ENCODE measurements around the gene PTPRN2.
"Not testable (repeated sequence)": the region's sequence is repeated elsewhere in the genome, so short reads cannot be mapped to it uniquely, and the experiment has no call there.

The PTPRN2 gene

GRCh38 chr7:157501581-157501980 is 1086.0 kb downstream of the PTPRN2 start:
- no peak for DNase-seq

GRCh38 chr7:157500989-157501540 is 1086.6 kb downstream of the PTPRN2 start:
- DNase-seq = not testable (repeated sequence)

GRCh38 chr7:157500171-157500960 is 1087.3 kb downstream of the PTPRN2 start:
- no peak for DNase-seq

GRCh38 chr7:157499835-157500153 is 1087.8 kb downstream of the PTPRN2 start:
- DNase-seq = no peak

GRCh38 chr7:157499121-157499834 is 1088.3 kb downstream of the PTPRN2 start:
- no peak for DNase-seq

DNA sequence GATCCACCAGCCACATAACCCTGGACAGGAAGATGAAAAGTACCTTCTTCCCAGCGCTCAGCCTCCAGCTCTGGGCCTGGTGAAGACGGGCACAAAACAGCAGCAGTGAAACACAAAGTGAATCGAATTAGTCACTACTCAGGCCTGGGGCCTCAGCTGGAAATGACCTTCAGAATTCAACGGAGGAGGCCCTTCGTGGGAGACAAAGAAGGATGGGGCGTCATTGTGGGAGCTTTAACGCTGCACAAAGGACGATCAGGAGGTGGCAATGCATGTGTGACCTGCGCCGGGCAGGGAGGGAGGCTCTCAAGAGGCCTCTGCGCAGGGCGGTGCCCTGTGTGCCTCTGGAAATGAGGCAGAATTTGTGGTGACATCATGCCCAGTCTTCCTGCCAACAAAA is 1089.0 kb downstream of the PTPRN2 start:
- DNase-seq = no peak

DNA sequence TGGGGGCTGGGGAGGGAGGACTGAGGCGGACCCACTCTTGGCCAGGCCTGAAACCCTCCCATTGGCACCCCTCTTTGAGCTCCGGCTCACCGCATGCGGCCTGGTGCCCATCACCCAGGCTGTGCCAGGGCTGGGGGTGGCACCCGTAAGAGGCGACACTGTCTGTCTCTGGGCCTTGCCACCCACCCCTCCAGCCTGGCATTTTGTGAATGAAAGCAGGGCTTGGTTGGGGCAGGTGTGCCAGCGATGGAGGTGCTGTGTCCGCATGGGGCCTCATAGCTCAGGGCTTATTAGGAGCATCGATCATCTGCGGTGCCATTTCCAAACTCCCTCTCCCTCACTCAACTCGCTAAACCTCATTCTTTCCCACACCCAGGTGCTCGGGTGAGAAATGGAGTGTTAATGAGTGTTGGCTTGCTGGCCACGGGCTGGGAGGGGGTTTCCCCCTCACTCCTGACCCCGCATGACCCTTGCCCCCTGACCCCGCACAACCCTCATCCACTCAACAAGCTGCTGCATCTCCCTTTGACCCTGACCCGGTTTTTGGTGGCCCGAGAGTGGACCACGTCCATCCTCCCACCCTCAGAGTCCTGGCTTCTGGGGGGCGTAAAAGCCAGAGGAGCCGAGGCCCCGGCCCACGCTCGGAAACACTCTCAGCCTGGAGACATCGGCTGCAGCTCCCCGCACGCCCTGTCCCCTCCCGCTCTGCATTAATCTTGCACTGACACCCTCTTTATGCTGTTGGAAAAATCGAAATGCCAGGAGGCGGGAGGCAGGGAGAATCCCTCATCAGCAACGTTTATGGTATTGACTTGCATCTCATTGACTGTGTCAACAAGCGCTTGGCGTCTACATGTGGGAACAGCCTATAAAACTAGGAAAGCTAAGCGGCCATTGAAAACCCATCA is 1089.6 kb downstream of the PTPRN2 start:
- DNase-seq = no peak

DNA sequence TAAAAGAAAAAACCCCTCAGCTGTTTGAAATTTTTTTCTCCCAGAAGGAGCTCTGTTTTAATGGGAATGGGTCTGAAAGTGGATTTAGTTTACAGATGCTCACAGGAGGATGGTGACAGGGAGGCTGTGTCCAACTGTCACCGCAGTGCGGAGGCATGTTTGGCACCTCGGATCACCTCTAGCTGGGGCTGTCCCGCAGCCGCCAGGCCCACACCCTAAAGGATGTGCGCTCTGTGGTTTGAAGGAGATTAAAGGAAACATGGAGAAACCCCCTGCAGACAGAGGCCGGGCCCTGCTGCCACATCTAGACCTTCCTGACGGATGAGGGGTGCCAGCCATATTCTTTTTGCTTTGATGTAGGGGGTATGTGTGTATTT is 1090.3 kb downstream of the PTPRN2 start:
- no peak for DNase-seq

- no peak for DNase-seq
Observed at GRCh38 chr7:157496416-157497275, 1091.0 kb downstream of the PTPRN2 start.

- DNase-seq = no peak
Observed at GRCh38 chr7:157495594-157495993, 1092.0 kb downstream of the PTPRN2 start.

GRCh38 chr7:157495177-157495553 is 1092.5 kb downstream of the PTPRN2 start:
- no peak for DNase-seq

- no peak for DNase-seq
Observed at GRCh38 chr7:157494506-157495176, 1093.0 kb downstream of the PTPRN2 start.

DNA sequence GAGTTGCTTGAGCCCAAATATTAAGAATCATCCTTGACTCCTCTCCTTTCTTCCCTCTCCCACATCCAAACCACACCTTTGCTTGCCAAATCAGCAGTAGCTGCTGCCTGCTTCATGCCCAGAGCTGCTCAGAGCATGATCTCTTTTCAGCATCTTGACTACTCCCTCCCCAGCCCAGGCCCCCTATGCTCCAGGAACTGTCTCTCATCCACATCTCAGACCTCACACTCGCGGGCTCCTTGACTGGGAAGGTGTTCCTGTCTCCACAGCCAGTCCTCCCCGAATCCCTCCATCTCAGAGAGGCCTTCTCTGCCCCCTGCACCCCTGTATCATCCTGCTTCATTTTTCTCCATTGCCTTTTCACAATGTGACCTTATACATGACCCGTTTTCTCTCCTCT is 1093.8 kb downstream of the PTPRN2 start:
- DNase-seq = no peak

GRCh38 chr7:157493017-157493416 is 1094.6 kb downstream of the PTPRN2 start:
- DNase-seq = no peak

DNA sequence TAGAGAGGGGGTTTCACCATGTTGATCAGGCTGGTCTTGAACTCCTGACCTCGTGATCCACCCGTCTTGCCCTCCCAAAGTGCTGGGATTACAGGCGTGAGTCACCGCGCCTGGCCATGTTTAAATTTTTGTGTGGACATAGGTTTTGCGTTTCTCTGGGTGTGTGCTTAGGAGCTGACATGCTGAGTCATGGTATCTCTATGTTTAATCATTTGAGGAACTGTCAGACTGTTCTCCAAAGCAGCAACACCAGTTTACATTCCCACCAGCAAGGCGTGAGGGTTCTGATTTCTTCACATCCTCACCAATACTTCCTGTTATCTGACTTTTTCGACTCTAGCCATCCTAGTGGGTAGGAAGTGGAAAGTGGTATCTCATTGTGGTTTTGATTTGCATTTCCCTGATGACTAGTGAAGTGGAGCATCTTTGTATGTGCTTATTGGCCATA is 1097.1 kb downstream of the PTPRN2 start:
- DNase-seq = no peak

- not testable (repeated sequence) for DNase-seq
Observed at GRCh38 chr7:157489870-157490269, 1097.8 kb downstream of the PTPRN2 start.
